Stimulated activated CD8-positive, alpha-beta memory T cell treated with anti-CD3 and anti-CD28 coated beads, Interleukin-2, amount 100 ng/mL, for 48 hours (primary cell): ENCODE results near the gene COTL1.

ENCODE experiments used
- DNase-seq, 2 donors: peaks; one replicate each; pipeline ENCODE4 v3.0.0-alpha.2; 2020; ENCODE audit warnings: low read depth in 2 of 2

Gene COTL1

GRCh38 chr16:84614623-84614967 is 3.3 kb downstream of the COTL1 start:
- no peak for DNase-seq

DNA sequence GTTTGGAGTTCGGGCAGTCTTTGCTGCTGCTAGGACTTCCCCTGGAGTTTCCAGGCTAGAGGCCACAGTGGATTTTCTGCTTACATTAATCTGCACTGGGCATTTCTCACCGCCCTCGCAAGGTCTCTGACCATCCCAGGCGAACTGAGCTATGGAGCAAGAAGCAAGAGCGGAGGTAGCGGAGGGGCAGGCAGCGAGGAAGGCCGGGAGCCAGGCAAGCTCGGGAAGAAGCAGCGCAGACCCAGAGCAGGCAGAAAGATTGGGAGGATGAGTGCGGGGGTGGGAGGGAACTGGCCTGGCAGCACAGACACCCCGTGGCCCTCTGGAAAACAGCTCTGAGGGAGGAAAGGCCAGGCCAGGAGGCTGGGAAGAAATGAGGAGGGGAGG is 3.8 kb downstream of the COTL1 start:
- no peak for DNase-seq

GRCh38 chr16:84613408-84614072 is 4.3 kb downstream of the COTL1 start:
- DNase-seq = no peak

DNA sequence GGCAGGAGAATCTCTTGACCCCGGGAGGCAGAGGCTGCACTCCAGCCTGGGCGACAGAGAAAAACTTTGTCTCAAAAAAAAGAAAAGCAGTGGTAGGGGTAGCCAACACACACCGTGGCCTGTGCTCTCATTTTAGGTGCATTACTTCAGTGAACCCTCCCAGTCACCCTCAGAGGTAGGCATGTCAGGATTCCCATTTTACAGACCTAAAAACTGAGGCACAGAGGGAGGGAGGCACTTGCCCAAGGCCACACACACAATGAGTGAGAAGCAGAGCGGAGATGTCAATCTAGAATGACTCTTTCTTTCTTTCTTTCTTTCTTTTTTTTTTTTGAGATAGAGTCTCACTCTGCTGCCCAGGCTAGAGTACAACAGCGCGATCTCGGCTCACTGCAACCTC is 5.2 kb downstream of the COTL1 start:
- DNase-seq = no peak

- no peak for DNase-seq
These were observed 6.8 kb downstream of the COTL1 start for GRCh38 chr16:84611041-84611440.

- DNase-seq = no peak
These were observed 7.5 kb downstream of the COTL1 start for GRCh38 chr16:84610376-84610775.

DNA sequence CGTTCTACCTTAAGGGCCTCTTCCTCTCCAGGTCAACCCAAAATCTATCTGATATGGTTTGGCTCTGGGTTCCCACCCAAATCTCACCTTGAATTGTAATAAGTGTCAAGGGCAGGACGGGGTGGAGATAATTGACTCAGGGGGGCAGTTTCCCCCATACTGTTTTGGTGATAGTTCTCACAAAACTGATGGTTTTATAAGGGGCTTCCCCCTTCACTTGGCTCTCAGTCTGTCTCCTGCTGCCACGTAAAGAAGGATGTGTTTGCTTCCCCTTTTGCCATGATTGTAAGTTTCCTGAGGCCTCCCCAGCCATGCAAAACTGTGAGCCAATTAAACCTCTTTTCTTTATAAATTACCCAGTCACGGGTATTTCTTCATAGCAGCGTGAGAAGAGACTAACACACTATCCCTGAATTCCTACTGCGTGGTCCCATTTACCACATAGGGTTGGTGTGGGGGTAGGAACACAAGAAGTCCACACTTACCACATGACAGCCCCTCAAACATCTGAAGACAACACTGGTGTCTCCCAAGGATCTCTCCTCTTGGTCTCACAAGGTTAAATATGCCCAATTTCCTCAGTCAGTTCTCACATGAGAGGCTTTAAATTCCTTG is 8.2 kb downstream of the COTL1 start:
- DNase-seq = no peak

- DNase-seq = no peak
These were observed 9.6 kb downstream of the COTL1 start for GRCh38 chr16:84608282-84608681.

DNA sequence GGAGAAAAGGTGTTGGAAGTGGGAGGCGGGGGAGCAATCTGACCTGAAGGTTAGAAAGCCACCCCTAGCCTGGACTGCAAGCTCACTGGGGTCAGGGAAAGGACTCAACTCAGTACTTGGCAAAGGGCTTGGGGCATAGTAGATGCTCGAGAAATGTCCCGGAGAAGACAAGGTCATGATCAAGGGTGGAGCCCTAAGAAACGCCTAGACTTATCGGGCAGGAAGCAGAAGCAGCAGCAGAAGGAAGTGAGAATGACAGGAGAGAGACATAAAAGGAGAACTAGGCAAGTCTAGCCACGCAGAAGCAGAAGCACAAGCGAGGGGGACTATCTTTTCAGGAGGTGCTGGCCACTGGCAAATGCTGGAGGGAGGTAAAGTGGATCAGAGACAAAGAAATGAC is 10.2 kb downstream of the COTL1 start:
- no peak for DNase-seq

DNA sequence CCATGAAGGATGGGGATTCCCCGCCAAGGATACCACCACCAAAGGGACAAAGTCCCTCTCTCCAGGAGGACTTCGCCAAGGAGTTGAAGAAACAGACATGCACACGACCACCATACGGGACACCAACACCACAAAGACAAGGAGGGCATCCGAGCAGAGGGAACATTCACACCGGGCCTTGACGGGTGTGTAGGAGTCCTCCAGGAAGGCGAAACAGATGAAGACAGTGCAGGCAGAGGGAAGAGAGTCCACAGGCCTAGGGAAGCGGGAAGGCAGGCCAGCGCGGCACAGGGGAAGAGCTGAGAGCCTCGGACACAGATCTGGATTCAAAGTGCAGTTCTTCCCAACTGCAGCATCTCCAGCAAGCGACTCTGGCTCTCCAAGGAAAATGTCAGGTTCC is 10.8 kb downstream of the COTL1 start:
- DNase-seq = no peak

GRCh38 chr16:84606081-84606875 is 11.6 kb downstream of the COTL1 start:
- DNase-seq = no peak

DNA sequence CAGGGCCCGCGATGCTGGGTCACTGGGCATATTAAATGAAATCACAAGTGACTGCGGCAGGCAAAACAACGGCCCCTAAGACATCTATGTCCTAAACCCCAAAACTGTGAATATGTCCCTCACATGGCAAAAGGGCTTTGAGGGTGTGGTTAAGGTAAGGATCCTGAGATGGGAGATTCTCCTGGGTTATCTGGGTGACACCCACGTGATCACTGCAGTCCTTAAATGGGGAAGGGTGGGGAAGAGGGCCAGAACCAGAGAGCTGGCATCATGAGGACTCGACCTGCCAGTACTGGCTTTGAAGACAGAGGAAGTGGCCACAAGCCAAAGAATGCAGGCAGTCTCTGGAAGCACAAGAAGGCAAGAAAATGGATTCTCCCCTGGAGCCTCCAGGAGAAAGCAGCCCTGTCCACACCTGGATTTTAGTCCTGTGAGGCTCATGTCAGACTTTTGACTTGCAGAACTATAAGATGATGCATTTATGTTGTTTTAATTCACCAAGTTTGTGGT is 12.5 kb downstream of the COTL1 start:
- DNase-seq = no peak

DNA sequence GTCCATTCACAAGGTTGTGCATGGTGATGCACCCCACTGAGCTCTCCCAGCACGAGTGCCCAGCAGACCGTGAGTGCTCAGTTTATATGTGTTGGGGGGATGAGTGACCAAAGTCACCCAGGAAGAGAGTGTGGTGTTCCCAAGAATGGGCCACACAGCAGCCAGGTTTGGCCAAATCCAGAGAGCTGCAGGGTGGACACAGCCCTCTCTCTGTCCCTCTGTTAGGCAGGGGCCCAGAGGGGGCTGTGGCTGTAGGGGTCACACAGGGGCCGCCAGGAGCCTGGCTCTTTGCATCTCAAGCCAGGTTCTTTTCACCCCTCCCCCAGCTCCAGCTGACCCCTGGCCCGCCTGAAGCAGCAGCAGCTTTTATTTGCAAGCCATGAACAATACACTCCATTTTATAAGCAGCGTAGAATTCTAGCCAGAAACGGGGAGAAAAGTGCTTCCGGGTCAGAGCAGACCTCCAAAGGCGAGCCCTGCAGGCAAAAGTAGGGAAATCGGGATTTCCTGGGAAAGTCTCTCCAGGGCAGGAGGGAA is 13.3 kb downstream of the COTL1 start:
- no peak for DNase-seq

DNA sequence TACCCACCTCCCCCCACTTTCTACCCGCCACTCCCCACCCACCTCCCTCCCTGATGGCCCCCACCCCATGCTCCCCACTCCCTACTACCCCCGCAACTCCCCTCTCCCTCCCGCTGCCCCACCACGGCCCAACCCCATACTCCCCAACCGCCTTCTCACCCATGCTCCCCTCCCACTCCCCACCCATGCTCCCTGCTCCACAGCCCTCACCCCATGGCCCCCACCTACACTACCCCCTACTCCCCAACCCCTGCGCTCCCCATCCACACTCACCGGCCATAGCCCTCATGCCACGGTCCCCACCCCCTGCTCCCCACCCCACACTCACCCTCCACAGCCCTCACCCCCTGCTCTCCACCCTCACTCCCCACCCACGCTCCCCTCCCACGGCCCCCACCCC is 13.9 kb downstream of the COTL1 start:
- no peak for DNase-seq

GRCh38 chr16:84603140-84603816 is 14.6 kb downstream of the COTL1 start:
- DNase-seq = peak in 1 of 2 donors; percentile 61

DNA sequence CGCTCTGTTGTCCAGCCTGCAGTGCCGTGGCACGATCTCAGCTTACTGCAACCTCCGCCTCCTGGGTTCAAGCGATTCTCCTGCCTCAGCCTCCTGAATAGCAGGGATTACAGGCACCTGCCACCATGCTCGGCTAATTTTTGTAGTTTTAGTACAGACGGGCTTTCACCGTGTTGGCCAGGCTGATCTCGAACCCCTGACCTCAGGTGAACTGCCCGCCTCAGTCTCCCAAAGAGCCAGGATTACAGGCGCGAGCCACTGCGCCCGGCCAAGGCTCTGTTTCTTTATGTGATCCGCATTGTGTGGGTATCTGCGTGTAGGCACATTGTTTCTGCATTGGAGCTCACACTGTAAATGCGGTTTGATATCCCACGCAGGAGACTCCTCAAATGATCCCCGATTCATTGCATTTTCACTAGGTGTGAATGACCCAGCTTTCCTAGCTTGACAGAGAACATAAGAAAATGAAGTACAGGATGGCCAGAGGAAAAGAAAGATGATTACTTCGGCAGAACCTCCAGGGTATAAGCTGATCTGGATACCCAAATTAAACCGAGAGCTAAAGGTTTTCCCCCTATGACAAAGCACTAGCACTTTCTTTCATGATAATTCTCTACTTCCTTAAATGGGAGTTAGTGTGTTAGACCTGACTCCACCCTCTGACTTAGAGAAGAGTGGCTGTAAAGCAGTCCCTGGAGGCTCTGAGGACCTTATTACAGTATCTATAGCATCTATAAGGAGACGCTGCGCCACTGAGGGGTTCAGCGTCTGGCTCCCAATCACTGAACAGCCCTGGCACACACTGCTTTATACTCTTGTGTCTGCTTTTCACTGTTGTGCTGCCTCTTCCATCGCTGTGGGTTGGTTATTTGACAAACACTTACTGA is 17.3 kb downstream of the COTL1 start:
- no peak for DNase-seq

GRCh38 chr16:84599521-84600202 is 18.2 kb downstream of the COTL1 start:
- DNase-seq = peak; percentile 65 to 69

DNA sequence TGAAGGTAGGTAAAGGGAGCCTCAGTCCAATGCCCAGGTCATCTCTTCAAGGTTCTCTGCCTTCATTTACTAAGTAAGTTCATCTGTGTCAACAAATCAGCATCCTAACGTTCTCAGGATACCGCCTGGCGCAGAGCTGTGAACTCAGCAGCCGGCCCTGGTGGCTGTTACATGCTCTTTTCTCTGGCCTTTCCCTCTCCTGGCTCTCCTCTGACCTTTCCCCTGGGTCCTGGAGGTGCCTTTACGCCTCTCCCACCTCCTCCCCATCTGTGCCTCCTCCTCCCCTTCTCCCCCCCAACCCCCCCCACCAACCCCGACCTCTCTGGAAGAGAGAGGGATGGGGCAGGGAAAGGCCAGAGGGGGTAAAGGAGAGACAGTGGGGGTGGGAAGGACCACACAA is 19.5 kb downstream of the COTL1 start:
- DNase-seq = no peak

GRCh38 chr16:84597931-84598351 is 19.9 kb downstream of the COTL1 start:
- DNase-seq = no peak

DNA sequence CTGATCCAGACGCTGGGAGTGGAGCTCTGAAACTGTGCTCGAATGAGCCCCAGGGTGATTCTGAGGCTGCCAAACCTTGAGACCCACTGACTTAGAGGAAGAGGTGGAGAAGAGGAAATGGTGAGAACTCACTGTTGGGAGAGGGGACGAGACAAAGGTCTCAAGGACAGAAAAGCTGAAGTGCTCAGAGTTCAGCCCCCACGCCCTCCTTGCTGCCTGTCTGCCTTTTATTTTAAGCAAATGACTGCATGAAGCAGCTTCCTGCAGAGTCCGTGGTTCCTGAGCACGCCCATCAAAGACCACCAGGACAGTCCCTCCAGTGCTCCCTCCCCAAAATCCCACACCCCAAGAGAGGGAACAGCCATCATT is 20.4 kb downstream of the COTL1 start:
- no peak for DNase-seq
